HepG2 (cell line): ENCODE measurements around the gene TBC1D1. TPM values are rescaled to one million over a fixed set of nuclear protein-coding genes. Genes with fewer than 3 reads are reported as not detected.

Source experiments
- ATAC-seq: fragments of 200-7000 bp; cut with Tn5 transposase; 3 replicates; pipeline ENCODE4 v1.9.1; 2020; ENCODE audit warnings: mild to moderate bottlenecking, moderate library complexity
- BruUV-seq: library from RNA; stranded (reverse); fragments of 400-500 nt; replicated peaks from 2 replicates; lab custom pipeline; 2021; lab: Mats Ljungman, UMichigan
- CTCF ChIA-PET: fragments of 300-600 bp; formaldehyde crosslinking; extraction: SDS; loops from one replicate; lab custom pipeline; 2021; ENCODE audit warnings: low total read pairs, inconsistent platforms, low intra/inter-chr PET ratio; lab: Yijun Ruan, JAX
- POLR2A ChIA-PET: fragments of 350-600 bp; sonication (Branson Sonifier 250); formaldehyde crosslinking; loops from one replicate; lab custom pipeline; 2020; ENCODE audit warnings: antibody characterized with exemption, inconsistent platforms; lab: Yijun Ruan, JAX
- DNase-seq: peaks from one replicate; pipeline ENCODE4 v3.0.0-alpha.2; 2015; ENCODE audit warnings: low spot score
- FAIRE-seq: peaks from 3 replicates; lab custom pipeline; 2011; peaks lifted over from hg19 to GRCh38; lab: Jason Lieb, UNC
- H2AFZ ChIP-seq: one replicate; pipeline ENCODE4 v1.6.1; 2011; ENCODE audit warnings: low read length, inconsistent platforms
- H3K27ac ChIP-seq: fragments of 300-600 bp; 3 replicates; pipeline ENCODE4 v1.8.0; 2011; ENCODE audit warnings: mixed run types, mild to moderate bottlenecking, mixed read lengths, low read length, inconsistent platforms; ENCODE audit not compliant: insufficient read depth; ENCODE audit errors: extremely low read length
- H3K27me3 ChIP-seq, 2 experiments: fragments of 200-600 bp in 1 of 2; 2 replicates in 1 of 2; 3 replicates in 1 of 2; pipeline versions ENCODE4 v1.6.0 to v1.8.0; 2011; ENCODE audit warnings: low read length in 2 of 2, mild to moderate bottlenecking in 2 of 2, moderate library complexity in 2 of 2, inconsistent platforms in 1 of 2; ENCODE audit not compliant: insufficient read depth in 2 of 2, control insufficient read depth in 1 of 2
- H3K36me3 ChIP-seq, 2 experiments: fragments of 200-600 bp in 1 of 2; replicated peaks in 1 of 2; 2 replicates in 1 of 2; 3 replicates in 1 of 2; pipeline versions ENCODE4 v1.5.1 to v1.8.0; 2011; ENCODE audit warnings: low read length in 2 of 2, inconsistent platforms in 1 of 2; ENCODE audit not compliant: insufficient read depth in 2 of 2, control insufficient read depth in 1 of 2
- H3K4me1 ChIP-seq: 2 replicates; pipeline ENCODE4 v1.5.1; 2012; ENCODE audit warnings: low read length, inconsistent platforms; ENCODE audit not compliant: insufficient read depth
- H3K4me2 ChIP-seq: 2 replicates; pipeline ENCODE4 v1.6.0; 2011; ENCODE audit warnings: low read depth, low read length, inconsistent platforms
- H3K4me3 ChIP-seq, 3 experiments: fragments of 200-600 bp in 1 of 3; sonication (generic), shearing (Covaris generic) in 1 of 3; replicated peaks in 1 of 3; 2 replicates each; pipeline ENCODE4 v1.5.1; 2011 to 2016; ENCODE audit warnings: low read length in 3 of 3, inconsistent platforms in 2 of 3, low read depth in 2 of 3, mild to moderate bottlenecking in 2 of 3, control low read depth in 1 of 3, mixed read lengths in 1 of 3; ENCODE audit not compliant: insufficient read depth in 1 of 3
- H3K79me2 ChIP-seq: one replicate; pipeline ENCODE4 v1.6.1; 2011; ENCODE audit warnings: low read length, inconsistent platforms; ENCODE audit not compliant: insufficient read depth
- H3K9ac ChIP-seq: 2 replicates; pipeline ENCODE4 v1.6.0; 2011; ENCODE audit warnings: mild to moderate bottlenecking, low read depth, low read length, inconsistent platforms; ENCODE audit not compliant: insufficient read depth
- H3K9me3 ChIP-seq: 2 replicates; pipeline ENCODE4 v1.5.1; 2012; ENCODE audit warnings: mild to moderate bottlenecking, low read length
- H4K20me1 ChIP-seq: 2 replicates; pipeline ENCODE4 v1.6.0; 2011; ENCODE audit warnings: inconsistent platforms, mild to moderate bottlenecking, low read length, moderate library complexity; ENCODE audit not compliant: insufficient read depth
- AHR ChIP-seq: IDR thresholded peaks from 2 replicates; pipeline ENCODE4 v1.6.1; 2018; ENCODE audit warnings: missing genetic modification reagents, missing compliant biosample characterization
- MEF2D ChIP-seq: sonication (generic); formaldehyde crosslinking; IDR thresholded peaks from 2 replicates; pipeline ENCODE4 v1.5.1; 2020; ENCODE audit warnings: mild to moderate bottlenecking, missing genetic modification reagents
- PHF21A ChIP-seq: sonication (generic); formaldehyde crosslinking; IDR thresholded peaks from 2 replicates; pipeline ENCODE4 v1.5.0; 2020; ENCODE audit warnings: mild to moderate bottlenecking, missing genetic modification reagents
- TEAD2 ChIP-seq: sonication (generic); formaldehyde crosslinking; IDR thresholded peaks from 2 replicates; pipeline ENCODE4 v1.9.0; 2021; ENCODE audit warnings: missing genetic modification reagents
- ZFP36L2 ChIP-seq: sonication (generic); formaldehyde crosslinking; IDR thresholded peaks from 2 replicates; pipeline ENCODE4 v1.4.0; 2020; ENCODE audit warnings: missing genetic modification reagents
- ZSCAN31 ChIP-seq: sonication (generic); formaldehyde crosslinking; IDR thresholded peaks from 2 replicates; pipeline ENCODE4 v1.5.0; 2020; ENCODE audit warnings: low read depth, mild to moderate bottlenecking, missing genetic modification reagents
- WGBS: methylation state at CpG from one replicate; pipeline ENCODE4 v1.1.6; 2017; ENCODE audit warnings: low lambda C conversion rate; 5-methylcytosine and 5-hydroxymethylcytosine counted together
- in situ Hi-C: cut with HindIII; loops from 2 replicates; pipeline ENCODE4 v1.10.0; 2017; ENCODE audit warnings: low pct_unique_long_range_greater_than_20kb; ENCODE audit not compliant: extremely low pct_ligation_motif_present
- intact Hi-C: fragments of 100-400 bp; cut with micrococcal nuclease; formaldehyde crosslinking; loops from one replicate; pipeline ENCODE4 v1.10.0; 2022; ENCODE audit not compliant: unreplicated experiment
- polyA plus RNA-seq, 8 experiments: library from polyadenylated mRNA; depleted of rRNA in 3 of 8; stranded (reverse) in 7 of 8; unstranded in 1 of 8; fragments of >200 nt; fragmentation: Illumina TruSeq in 4 of 8; extraction: Trizol in 4 of 8; gene quantifications; 2 replicates each; pipeline versions ENCODE4 v1.2.1 to v1.2.3, GENCODE V29; 2011 to 2016; ENCODE audit warnings: low read depth in 4 of 8, missing spikeins in 1 of 8, mixed read lengths in 1 of 8; ENCODE audit not compliant: insufficient read depth in 1 of 8
- total RNA-seq, 5 experiments: library from RNA; depleted of rRNA; stranded (reverse); fragments of >200 nt; fragmentation: Illumina TruSeq; extraction: Trizol; gene quantifications; 2 replicates each; pipeline ENCODE4 v1.2.3, GENCODE V29; 2016; ENCODE audit warnings: low read depth in 1 of 5
- TF ChIP-seq, protein P1 (sequence below): sonication (generic); formaldehyde crosslinking; IDR thresholded peaks from 2 replicates; pipeline ENCODE4 v1.4.0; 2020; ENCODE audit warnings: mild to moderate bottlenecking, low read depth, missing genetic modification reagents
- TF ChIP-seq, protein P2 (sequence below): sonication (generic); formaldehyde crosslinking; IDR thresholded peaks from 2 replicates; pipeline ENCODE4 v1.4.0; 2020; ENCODE audit warnings: low read depth, mild to moderate bottlenecking, missing genetic modification reagents
- TF ChIP-seq, protein P3 (sequence below): sonication (generic); formaldehyde crosslinking; IDR thresholded peaks from 2 replicates; pipeline ENCODE4 v1.4.0; 2020; ENCODE audit warnings: low read depth, missing genetic modification reagents

Gene TBC1D1
- total and polyA plus RNA-seq, 2 of the 13 experiments (the other 11 are each of a cell fraction or from before 2014, with no cell fraction given), result 37.3 to 62.8 TPM

DNA sequence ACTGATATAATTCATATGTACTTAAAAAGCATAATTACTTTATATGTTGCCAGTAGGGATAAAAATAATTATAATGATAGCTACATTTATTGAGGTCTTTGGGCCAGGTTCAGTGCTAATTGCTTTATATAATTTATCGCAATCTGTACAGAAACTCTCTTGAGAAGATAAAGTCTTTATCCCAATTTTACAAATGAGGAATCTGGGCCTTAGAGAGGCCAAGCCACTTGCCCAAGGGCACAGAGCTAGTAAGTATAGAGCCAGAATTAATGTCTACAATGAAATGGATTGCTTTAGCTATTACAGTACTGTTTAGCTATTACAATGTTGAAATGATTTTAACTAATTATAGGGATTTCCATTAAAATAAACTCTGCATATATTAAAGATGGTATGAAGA lies 30.6 kb upstream of the TBC1D1 start:
- POLR2A ChIA-PET, result no interaction called here
- H3K36me3 ChIP-seq, result peaks cover 1 to 19% of the 10 kb centered on the region in 2 experiments; a peak in 4 of 5 replicates
- peaks cover 3% of the 10 kb centered on the region; the same call in 1 of the 2 replicates for H3K4me1 ChIP-seq
- BruUV-seq, result no TSS peak
- intact Hi-C loops, result no loop called here
- in situ Hi-C loops, result no loop called here
- FAIRE-seq (no peak), DNase-seq (no peak), ATAC-seq (no peak)
- H3K27ac ChIP-seq, result no peak overlapping the region
- no peak overlapping the region for H2AFZ ChIP-seq
- no peaks in the 10 kb centered on the region for H3K27me3 ChIP-seq
- H3K9me3 ChIP-seq, result no peaks in the 10 kb centered on the region
- H4K20me1 ChIP-seq, result no peaks in the 10 kb centered on the region
- H3K79me2 ChIP-seq, result no peaks in the 10 kb centered on the region
- H3K4me3 ChIP-seq, result no peak overlapping the region
- H3K4me2 ChIP-seq, result no peak overlapping the region
- whole genome bisulfite sequencing, result 100% methylated on average over 1 of the region's 1 CpG
- H3K9ac ChIP-seq, result no peak overlapping the region
- CTCF ChIA-PET, result no interaction called here
- TF ChIP-seq ZSCAN31 (CRISPR knock-in tag) (no peak), MEF2D (no peak), TEAD2 (CRISPR knock-in tag) (no peak), AHR (CRISPR knock-in tag) (no peak), PHF21A (CRISPR knock-in tag) (no peak), ZFP36L2 (no peak)
- TF ChIP-seq, protein P1, sequence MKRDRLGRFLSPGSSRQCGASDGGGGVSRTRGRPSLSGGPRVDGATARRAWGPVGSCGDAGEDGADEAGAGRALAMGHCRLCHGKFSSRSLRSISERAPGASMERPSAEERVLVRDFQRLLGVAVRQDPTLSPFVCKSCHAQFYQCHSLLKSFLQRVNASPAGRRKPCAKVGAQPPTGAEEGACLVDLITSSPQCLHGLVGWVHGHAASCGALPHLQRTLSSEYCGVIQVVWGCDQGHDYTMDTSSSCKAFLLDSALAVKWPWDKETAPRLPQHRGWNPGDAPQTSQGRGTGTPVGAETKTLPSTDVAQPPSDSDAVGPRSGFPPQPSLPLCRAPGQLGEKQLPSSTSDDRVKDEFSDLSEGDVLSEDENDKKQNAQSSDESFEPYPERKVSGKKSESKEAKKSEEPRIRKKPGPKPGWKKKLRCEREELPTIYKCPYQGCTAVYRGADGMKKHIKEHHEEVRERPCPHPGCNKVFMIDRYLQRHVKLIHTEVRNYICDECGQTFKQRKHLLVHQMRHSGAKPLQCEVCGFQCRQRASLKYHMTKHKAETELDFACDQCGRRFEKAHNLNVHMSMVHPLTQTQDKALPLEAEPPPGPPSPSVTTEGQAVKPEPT, result no peak
- TF ChIP-seq, protein P2, sequence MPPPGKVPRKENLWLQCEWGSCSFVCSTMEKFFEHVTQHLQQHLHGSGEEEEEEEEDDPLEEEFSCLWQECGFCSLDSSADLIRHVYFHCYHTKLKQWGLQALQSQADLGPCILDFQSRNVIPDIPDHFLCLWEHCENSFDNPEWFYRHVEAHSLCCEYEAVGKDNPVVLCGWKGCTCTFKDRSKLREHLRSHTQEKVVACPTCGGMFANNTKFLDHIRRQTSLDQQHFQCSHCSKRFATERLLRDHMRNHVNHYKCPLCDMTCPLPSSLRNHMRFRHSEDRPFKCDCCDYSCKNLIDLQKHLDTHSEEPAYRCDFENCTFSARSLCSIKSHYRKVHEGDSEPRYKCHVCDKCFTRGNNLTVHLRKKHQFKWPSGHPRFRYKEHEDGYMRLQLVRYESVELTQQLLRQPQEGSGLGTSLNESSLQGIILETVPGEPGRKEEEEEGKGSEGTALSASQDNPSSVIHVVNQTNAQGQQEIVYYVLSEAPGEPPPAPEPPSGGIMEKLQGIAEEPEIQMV, result no peak
- TF ChIP-seq, protein P3, sequence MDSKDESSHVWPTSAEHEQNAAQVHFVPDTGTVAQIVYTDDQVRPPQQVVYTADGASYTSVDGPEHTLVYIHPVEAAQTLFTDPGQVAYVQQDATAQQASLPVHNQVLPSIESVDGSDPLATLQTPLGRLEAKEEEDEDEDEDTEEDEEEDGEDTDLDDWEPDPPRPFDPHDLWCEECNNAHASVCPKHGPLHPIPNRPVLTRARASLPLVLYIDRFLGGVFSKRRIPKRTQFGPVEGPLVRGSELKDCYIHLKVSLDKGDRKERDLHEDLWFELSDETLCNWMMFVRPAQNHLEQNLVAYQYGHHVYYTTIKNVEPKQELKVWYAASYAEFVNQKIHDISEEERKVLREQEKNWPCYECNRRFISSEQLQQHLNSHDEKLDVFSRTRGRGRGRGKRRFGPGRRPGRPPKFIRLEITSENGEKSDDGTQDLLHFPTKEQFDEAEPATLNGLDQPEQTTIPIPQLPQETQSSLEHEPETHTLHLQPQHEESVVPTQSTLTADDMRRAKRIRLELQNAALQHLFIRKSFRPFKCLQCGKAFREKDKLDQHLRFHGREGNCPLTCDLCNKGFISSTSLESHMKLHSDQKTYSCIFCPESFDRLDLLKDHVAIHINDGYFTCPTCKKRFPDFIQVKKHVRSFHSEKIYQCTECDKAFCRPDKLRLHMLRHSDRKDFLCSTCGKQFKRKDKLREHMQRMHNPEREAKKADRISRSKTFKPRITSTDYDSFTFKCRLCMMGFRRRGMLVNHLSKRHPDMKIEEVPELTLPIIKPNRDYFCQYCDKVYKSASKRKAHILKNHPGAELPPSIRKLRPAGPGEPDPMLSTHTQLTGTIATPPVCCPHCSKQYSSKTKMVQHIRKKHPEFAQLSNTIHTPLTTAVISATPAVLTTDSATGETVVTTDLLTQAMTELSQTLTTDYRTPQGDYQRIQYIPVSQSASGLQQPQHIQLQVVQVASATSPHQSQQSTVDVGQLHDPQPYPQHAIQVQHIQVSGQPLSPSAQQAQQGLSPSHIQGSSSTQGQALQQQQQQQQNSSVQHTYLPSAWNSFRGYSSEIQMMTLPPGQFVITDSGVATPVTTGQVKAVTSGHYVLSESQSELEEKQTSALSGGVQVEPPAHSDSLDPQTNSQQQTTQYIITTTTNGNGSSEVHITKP, result no peak
